ENCODE results near the gene RIT2.

GRCh38 chr18:42953306-42953705 is 162.2 kb downstream of the RIT2 start:
- TF ChIP-seq POLR2AphosphoS5 (IDR thresholded peaks at IDR 0.05; ENCODE audit: low read depth) (no peak), CTCF (IDR thresholded peaks at IDR 0.05; ENCODE audit: insufficient read depth, low read length) (no peak), REST (IDR thresholded peaks at IDR 0.05; ENCODE audit: insufficient replicate concordance, low read depth) (no peak), GABPA (IDR thresholded peaks at IDR 0.05; ENCODE audit: low read depth) (no peak), SPI1 (IDR thresholded peaks at IDR 0.05; ENCODE audit: borderline replicate concordance, low read depth) (no peak)

Measured in HL-60 (cell line).